ENCODE measurements around the gene RTN4. TPM values are rescaled to one million over a fixed set of nuclear protein-coding genes. Genes with fewer than 3 reads are reported as not detected.

RTN4 gene
- total and polyA plus RNA-seq, 3 donors from 2014 or later = 107 to 183 (median 112) TPM

- H3K36me3 ChIP-seq (ENCODE audit: low read depth, missing control alignments) = no peaks in the 10 kb centered on the region
- no peak overlapping the region for H3K27ac ChIP-seq
- no peak for DNase-seq
- TF ChIP-seq CTCF (IDR thresholded peaks at IDR 0.05) (no peak), POLR2A (IDR thresholded peaks at IDR 0.05) (no peak)
- intact Hi-C loops (cut with DNase I; ENCODE audit: low total_unique reads) = no loop called here
- WGBS, 2 donors = 95 to 100% methylated on average over 1 of the region's 1 CpG
- H3K27me3 ChIP-seq = no peaks in the 10 kb centered on the region
- no peaks in the 10 kb centered on the region for H3K9me3 ChIP-seq
- H3K4me1 ChIP-seq = no peaks in the 10 kb centered on the region
- no peak overlapping the region for H3K4me3 ChIP-seq
These were observed 39.5 kb upstream of the RTN4 start for GRCh38 chr2:55089726-55090125.

GRCh38 chr2:55088400-55088799 lies 38.1 kb upstream of the RTN4 start:
- H3K4me3 ChIP-seq = no peak overlapping the region
- no peaks in the 10 kb centered on the region for H3K9me3 ChIP-seq
- no peak for DNase-seq
- H3K36me3 ChIP-seq (ENCODE audit: low read depth, missing control alignments) = no peaks in the 10 kb centered on the region
- intact Hi-C loops (cut with DNase I; ENCODE audit: low total_unique reads) = no loop called here
- no peak for TF ChIP-seq CTCF (IDR thresholded peaks at IDR 0.05)
- TF ChIP-seq POLR2A (IDR thresholded peaks at IDR 0.05) = no peak
- WGBS, 2 donors = 79 to 96% methylated on average over 1 of the region's 1 CpG
- no peaks in the 10 kb centered on the region for H3K4me1 ChIP-seq
- no peak overlapping the region for H3K27ac ChIP-seq
- no peaks in the 10 kb centered on the region for H3K27me3 ChIP-seq

GRCh38 chr2:55087936-55088335 lies 37.7 kb upstream of the RTN4 start:
- no peaks in the 10 kb centered on the region for H3K36me3 ChIP-seq (ENCODE audit: low read depth, missing control alignments)
- DNase-seq = no peak
- H3K27ac ChIP-seq = no peak overlapping the region
- H3K9me3 ChIP-seq = no peaks in the 10 kb centered on the region
- H3K27me3 ChIP-seq = no peaks in the 10 kb centered on the region
- TF ChIP-seq POLR2A (IDR thresholded peaks at IDR 0.05) (no peak), CTCF (IDR thresholded peaks at IDR 0.05) (no peak)
- WGBS, 2 donors = 72 to 75% methylated on average over 3 of the region's 3 CpGs
- H3K4me1 ChIP-seq = no peaks in the 10 kb centered on the region
- intact Hi-C loops (cut with DNase I; ENCODE audit: low total_unique reads) = no loop called here
- no peak overlapping the region for H3K4me3 ChIP-seq

GRCh38 chr2:55087501-55087900 lies 37.2 kb upstream of the RTN4 start:
- no peak for DNase-seq
- intact Hi-C loops (cut with DNase I; ENCODE audit: low total_unique reads) = no loop called here
- Histone ChIP-seq H3K9me3 (no peaks in the 10 kb centered on the region), H3K4me3 (no peak overlapping the region), H3K27me3 (no peaks in the 10 kb centered on the region), H3K4me1 (no peaks in the 10 kb centered on the region), H3K27ac (no peak overlapping the region), H3K36me3 (ENCODE audit: low read depth, missing control alignments) (no peaks in the 10 kb centered on the region)
- TF ChIP-seq POLR2A (IDR thresholded peaks at IDR 0.05) = no peak
- no peak for TF ChIP-seq CTCF (IDR thresholded peaks at IDR 0.05)

- no peaks in the 10 kb centered on the region for H3K36me3 ChIP-seq (ENCODE audit: low read depth, missing control alignments)
- no peak for DNase-seq
- H3K9me3 ChIP-seq = no peaks in the 10 kb centered on the region
- intact Hi-C loops (cut with DNase I; ENCODE audit: low total_unique reads) = no loop called here
- no peak overlapping the region for H3K27ac ChIP-seq
- WGBS, 2 donors = 88 to 90% methylated on average over 5 of the region's 5 CpGs
- TF ChIP-seq CTCF (IDR thresholded peaks at IDR 0.05) = no peak
- TF ChIP-seq POLR2A (IDR thresholded peaks at IDR 0.05) = no peak
- H3K4me3 ChIP-seq = no peak overlapping the region
- no peaks in the 10 kb centered on the region for H3K4me1 ChIP-seq
- H3K27me3 ChIP-seq = no peaks in the 10 kb centered on the region
These were observed 35.1 kb upstream of the RTN4 start for GRCh38 chr2:55085113-55086040.
